HG03378 (cell line): Measurements from ENCODE around the gene BPIFB2.
"Not testable (repeated sequence)": the region's sequence is repeated elsewhere in the genome, so short reads cannot be mapped to it uniquely, and the experiment has no call there.

Experiments
- ATAC-seq: cut with Tn5 transposase; IDR thresholded peaks from one replicate; pipeline ENCODE4 v1.9.1; 2021; ENCODE audit warnings: mild to moderate bottlenecking, moderate library complexity; ENCODE audit not compliant: unreplicated experiment

Gene BPIFB2

DNA sequence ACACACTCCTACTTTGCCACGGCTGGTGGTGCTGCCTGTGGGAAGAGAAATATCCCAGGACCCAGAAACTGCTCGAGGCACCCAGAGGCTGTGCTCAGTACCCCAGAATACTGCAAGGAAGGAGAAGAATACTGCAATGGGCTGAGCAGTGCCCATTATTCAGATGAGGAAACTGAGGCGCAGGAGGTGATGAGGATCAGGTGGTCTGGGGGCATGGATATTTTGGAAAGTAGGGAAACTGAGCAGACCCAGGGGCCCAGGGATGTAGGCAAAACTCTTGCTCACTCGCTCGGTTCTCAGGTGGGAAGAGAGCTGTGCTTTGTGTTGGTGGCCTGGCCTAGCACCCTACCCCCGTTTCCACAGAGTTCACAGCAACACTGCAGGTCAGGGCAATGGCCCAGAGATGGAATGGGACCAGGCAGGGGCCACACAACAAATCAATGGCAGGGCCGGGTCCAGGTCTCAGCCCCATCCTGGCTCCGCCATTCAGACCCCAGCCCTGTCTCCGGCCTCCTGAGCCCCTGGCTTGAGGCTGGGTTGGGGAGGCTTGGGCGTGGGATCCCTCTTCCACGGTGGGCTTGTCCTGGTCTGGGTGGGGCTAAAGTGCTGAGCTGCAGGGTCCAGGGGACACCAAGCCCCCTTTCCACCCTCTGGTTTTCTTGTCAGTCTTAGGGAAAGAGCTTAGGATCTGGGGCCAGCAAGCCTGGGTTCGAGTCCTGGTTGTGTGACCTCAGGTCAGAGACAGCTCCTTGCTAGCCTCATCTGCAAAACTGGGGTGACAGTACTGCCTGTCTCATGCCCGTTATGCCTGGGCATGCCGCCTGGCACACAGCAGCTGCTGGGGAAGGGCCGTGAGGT lies 37.2 kb upstream of the BPIFB2 start:
- no peak for ATAC-seq

GRCh38 chr20:32970973-32971300 lies 36.6 kb upstream of the BPIFB2 start:
- ATAC-seq: no peak

DNA sequence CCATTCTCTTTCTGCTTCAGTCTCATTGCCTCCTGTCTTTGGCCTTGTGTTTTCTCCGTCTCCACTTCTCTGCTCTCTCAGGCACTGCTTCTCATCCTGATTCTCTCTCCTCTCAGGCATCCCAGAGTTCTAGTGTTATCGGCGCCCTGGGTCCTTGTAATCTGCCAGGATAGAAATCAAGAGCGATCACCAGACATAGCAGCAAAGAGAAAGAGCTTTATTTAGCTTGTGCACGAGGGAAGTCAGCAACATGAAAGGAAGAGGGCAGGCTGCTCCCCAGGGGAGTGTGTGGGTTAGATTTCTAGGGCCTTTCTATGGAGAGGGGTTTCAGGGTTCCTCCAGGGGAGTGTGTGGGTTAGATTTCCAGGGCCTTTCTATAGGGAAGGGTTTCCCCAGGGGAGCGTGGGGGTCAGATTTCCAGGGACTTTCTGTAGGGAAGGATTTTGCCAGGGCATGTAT lies 35.8 kb upstream of the BPIFB2 start:
- ATAC-seq: peak; percentile 13

- ATAC-seq: peak; percentile 86
Observed at GRCh38 chr20:32972181-32973076, 35.1 kb upstream of the BPIFB2 start.

DNA sequence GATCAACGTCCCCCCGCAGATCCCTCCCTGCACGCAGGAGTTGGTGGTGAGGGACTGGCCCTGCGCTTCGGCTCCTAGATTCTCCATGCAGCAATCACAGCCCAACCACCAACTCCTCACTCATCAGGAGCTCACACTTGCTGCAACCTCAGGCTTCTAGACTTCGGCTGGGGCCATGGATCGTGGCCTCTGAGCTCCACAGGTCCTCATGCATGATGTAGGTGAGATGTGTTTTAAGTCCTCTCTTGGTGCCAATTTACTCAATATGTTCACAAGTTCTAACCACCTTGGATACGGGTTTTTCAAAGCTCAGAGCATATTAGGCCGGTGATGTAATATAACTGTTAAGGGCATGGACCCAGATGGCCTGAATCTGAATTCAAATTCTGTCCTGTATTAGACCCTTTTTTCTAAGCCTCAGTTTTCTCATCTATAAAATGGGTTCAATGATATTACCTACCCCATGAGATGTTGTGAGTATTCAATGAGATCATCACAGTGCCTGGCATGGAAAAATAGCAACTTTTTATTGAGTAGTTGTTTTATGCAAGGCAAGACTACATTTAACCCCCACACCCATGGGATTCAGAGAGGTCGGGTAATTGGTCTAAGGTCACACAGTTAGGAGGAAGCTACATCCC lies 34.3 kb upstream of the BPIFB2 start:
- no peak for ATAC-seq

- not testable (repeated sequence) for ATAC-seq
Observed at GRCh38 chr20:32974204-32975064, 33.1 kb upstream of the BPIFB2 start.

DNA sequence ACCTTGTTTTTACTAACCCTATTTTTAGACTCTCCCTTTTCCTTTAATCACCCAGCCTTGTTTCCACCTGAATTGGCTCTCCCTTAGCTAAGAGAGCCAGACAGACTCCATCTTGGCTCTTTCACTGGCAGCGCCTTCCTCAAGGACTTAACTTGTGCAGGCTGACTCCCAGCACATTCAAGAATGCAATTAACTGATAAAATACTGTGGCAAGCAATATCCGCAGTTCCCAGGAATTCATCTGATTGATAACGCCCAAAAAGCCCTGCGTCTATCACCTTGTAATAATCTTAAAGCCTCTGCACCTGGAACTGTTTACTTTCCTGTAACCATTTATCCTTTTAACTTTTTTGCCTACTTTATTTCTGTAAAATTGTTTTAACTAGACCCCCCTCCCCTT lies 32.4 kb upstream of the BPIFB2 start:
- ATAC-seq: not testable (repeated sequence)

DNA sequence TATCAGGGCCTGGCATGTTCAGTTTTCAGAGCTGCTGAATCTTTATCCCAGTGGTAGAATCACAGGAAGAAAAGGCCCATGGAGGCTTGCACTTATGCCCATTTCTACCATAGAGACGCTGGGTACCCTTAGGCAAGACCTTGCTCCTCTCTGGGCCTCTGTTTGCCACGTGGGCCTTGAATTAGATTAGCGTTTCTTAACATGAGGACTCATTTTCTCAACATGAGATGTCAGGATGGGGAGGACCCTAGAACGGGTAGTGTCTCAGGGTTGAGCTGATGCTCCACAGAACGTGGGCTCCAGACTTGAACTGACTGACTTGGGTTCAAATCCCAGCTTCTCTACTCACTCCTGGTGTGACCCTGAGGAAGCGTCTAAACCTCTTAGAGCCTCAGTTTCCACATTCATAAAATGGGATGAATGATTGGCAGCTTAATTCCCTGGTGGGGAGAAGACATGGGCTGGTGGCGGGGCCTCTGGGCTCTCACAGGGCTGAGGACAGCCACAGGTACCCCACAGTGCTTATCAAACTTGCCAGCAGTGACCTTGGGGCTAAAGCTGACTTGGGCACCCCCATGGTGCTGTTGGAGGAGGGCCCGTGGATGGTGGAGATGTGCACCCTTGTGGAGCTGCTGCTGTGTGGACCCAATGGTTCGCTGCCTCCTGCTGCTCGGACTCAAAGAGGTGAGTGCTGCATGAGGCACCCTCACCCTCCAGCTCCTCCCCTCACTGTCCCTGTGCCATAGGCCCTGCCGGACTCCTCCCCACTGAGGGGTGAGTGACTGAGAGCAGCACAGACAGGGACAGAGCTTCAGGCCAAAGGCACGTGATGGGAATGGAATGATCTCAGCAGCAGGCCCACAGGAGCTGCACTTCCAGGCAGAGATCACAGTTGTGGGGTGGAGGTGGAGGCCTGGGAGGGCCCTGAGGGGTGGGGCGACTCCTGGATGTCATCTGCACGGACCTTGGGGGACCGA lies 31.5 kb upstream of the BPIFB2 start:
- no peak for ATAC-seq

GRCh38 chr20:32976746-32977145 lies 30.8 kb upstream of the BPIFB2 start:
- no peak for ATAC-seq

DNA sequence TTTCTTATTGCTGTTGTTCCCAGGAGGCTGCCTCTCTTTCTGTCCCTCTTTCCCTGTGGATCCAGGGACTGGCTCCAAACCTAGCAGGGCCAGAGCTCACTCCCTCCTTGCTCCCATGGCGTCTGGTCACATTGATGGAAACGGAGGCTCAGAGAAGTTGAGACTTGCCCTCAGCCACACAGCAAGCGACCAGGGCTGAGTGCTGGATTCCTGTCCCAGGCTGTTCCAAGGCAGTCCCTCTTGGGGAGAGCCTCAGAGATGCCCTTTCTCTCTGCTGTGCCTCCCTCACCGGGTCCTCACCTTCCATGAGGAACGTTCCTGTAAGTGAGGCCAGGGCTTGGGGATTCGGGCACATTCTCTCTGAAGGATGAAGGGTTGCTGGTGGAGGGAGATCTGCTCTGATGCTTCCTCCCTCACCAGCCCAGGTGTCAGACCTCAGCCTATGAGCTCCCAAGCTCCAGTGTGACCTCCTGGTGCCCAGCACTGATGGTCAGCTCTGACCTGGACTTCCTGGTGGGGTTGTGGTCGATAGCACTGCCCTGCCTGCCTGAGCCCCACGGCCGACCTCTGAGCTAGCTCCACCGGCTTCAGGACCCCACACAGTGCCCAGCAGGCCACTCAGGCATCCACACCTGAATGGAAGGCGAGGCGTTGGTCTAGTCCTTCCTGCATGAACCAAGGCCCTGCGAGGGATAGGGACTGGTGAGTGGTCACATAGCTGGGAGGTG lies 30.1 kb upstream of the BPIFB2 start:
- no peak for ATAC-seq

DNA sequence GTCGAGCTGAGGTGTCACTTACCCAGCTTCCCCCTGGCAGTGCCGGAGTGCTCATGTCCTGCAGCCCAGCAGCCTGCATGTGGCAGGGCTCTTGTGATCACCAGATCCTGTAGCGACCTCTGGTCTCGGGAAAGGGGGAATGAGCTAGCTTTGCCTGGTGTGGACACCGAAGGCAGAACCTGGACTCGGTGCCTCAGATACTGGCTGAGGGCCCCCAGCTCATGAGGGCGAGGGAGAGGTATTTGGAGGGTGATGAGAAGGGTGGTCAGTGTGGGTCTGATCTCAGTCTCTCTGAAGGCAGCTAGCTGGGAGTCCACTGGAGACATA lies 29.5 kb upstream of the BPIFB2 start:
- no peak for ATAC-seq

DNA sequence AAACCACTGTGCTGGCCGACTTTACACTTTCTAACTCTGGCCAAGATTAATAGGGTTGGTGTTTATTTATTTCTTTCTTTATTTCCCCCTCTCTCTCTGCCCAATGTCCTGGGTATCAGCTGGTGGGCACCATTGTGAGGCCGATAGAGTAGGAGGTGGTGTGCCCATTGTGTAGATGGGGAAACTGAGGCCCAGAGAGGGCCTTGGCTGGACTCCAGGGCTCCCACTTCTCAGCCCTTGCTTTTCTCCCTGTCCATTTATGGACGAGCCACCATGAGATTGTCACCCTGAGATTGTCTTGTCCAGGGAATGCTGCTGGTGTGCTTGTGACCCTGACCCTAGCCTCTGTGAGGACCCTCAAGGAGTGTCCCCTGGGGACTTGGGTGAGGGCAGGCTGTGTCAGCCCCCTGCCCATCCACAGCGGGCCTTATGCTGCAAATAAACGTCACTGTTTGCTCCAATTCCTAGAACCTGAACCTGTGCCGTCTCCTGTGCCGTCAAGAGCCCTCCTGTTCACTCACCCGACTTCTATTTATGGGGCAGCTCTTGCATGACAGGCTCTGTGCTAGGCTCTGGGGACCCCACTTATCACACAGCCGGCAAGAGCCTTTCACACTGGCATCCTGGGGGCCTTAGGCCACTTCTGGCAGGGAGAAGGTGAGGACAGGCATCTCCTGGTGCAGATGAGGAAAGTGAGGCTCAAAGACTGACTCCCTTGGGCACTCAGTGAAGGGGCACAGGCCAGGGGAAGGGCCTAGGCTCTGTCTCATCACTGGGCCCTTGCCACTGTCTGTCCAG lies 28.1 kb upstream of the BPIFB2 start:
- no peak for ATAC-seq

- ATAC-seq: no peak
Observed at GRCh38 chr20:32980131-32980941, 27.2 kb upstream of the BPIFB2 start.

DNA sequence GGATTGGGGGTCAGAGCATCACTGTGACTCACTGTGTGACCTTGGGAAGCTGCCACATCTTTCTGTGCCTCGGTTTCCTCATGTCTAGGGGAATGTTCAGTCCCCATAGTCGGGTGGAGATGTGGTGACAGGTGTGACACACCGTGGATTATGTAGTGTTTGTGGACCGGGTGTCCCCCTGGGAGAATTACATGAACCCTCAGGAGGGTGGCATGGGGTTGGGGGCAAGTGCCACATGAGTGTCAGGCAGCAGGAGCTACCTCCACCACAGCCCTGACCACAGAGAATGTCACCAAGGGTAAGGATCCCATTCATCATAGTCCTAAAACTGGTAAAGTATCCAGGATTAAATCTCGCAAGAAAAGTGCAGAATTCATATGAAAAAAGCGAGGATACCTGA lies 26.5 kb upstream of the BPIFB2 start:
- no peak for ATAC-seq

DNA sequence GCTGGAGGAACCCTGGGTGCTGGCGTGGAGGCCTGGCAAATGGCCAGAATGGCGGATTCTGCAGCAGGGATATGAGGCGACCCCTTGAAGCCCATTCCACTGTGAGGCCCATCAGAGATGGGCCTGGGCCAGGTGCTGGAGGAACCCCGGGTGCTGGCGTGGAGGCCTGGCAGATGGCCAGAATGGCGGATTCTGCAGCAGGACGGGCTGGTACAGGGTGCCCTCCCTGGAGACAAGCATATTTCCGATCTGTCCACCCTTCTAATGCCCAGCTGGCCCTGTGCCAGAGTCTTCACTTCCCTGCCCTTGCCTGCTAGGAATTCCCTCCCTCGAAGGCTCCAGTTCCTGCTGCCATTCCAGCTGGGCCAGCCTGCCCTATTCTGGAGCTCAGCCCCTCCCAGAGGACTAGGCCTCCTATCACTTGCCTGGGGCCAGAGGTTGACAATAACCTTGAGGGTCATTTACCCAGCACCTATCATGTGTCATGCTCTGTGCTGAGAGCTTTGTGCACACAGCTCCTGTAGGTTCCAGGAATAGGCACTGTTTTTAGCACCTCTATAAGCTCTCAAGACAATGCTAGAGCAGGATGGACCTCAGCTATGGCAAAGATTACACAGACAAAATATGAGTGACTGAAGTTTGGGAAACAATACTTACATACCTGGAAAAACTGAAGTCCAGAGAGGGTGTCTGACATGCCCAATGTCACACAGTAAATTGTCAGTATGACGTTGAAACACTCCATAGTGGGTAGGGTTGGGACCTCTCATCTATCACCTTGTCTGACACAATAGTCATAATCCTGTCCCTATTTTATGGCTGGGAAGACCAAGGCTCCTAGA lies 24.7 kb upstream of the BPIFB2 start:
- no peak for ATAC-seq

DNA sequence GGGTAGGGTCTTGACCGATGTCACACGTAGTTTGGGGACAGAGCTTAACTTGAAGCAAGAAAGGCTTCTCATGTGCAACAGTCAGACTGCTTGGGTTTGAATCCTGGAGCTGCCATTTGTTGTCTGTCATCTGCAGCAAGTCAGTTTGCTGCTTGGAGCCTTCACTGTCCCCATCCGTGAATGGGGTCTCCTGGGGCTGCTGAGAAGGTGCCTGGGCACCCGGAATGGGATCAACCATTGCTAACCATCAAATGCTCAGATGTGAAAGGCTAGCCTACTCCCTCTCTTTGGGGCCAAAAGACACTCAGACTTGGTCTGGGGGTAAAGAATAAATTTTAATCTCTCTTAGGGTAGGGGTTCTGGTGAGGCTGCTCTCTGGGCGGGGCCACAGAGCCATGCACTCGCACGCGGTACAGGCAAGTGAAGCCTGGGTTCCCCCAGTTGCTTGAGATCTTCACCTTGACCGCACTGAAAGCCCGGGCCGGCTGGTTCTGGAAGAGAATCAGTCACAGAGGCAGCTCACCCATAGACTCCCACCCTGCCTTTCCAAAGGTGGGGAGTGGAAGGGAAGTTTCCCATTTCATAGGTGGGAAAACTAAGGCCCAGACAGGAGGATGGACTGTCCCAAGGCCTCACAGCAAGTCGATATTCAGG lies 23.9 kb upstream of the BPIFB2 start:
- no peak for ATAC-seq
